Stimulated activated CD8-positive, alpha-beta memory T cell treated with anti-CD3 and anti-CD28 coated beads, Interleukin-12 subunit alpha, Interleukin-12 subunit beta, amount 100 ng/mL, for 24 hours (primary cell): ENCODE results near the gene HS3ST2.

Experiments used
- DNase-seq: peaks from one replicate; pipeline ENCODE4 v3.0.0-alpha.2; 2020; ENCODE audit errors: extremely low read depth

HS3ST2 gene

DNA sequence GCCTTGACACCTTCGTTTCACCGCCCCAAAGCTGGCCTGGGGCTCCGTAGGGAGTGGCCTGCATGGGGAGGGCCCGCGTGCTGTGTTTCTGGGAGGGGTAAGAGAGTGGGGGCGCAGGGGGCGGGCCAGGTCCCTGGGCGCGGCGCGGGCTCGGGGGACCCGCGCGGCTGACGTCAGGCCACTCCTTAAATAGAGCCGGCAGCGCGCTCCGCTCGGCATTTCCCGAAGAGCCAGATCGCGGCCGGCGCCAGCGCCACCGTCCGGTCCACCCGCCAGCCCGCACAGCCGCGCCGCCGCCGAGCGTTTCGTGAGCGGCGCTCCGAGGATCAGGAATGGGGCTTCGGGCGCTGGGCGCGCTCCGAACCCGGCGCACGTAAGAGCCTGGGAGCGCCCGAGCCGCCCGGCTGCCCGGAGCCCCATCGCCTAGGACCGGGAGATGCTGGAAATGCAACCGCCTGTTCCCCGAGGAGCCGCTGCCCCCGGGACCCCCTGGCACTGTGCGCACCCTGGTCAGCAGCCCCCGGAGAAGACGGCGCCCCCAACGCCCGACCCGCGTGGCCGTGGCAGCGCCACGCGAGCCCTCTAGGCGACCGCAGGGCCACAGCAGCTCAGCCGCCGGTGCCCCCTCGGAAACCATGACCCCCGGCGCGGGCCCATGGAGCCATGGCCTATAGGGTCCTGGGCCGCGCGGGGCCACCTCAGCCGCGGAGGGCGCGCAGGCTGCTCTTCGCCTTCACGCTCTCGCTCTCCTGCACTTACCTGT, at the start of gene HS3ST2:
Gene HS3ST2 (plus strand): TSS at position 215 of the 763 bp plus-strand sequence. CDS start 449 bp downstream, at position 664.
- no peak for DNase-seq

DNA sequence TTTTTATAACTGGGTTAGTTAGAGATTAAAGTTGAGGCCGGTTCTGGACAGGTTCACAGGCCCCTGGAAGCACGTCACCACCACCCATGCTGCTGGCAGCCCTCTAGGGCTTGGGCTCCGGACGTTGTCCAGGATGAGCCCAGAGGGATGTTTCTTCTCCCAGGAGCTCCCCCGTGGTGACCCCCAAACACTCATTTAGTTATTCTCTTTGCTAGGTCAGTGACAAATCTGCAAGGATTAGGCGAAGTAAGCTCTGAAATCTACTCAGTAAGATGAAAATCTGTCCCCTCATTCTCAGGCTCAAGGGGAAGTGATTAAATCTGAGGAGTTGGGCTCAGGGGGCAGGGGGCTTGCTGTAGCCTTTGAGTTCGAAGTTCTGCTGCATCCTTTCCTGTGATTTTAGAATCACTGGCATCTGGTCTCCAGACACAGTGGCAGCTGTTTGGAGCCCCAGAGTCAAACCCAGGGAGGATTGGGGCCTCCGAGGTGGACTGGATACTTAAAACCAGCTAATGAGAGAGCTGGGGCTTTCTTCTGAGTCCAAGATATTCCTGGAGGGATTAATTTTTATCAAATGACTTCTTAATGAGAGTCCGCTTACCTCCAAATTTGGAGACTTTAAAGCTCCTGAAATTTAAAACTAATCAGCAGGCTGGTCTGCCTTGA, 49.2 kb upstream of the HS3ST2 start:
- DNase-seq = no peak

DNA sequence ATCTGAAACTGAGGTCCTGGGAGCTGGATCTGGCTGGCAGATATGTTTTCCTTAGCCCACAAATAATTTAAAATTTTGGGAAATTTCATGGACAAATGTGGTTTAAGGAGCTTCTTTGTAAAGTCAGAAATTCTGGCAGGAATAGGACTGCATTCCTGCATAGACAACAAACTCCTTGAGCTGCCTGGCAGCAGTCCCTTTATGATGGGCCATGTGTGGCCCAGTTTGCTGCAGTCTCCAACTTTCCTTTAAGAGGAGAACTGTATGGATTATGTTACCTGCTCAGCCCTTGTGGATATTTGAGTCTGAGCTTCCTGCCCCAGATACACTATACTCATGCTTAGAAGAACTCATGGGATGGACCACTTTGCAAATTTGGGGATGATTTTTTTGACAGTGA, 48.5 kb upstream of the HS3ST2 start:
- no peak for DNase-seq

DNA sequence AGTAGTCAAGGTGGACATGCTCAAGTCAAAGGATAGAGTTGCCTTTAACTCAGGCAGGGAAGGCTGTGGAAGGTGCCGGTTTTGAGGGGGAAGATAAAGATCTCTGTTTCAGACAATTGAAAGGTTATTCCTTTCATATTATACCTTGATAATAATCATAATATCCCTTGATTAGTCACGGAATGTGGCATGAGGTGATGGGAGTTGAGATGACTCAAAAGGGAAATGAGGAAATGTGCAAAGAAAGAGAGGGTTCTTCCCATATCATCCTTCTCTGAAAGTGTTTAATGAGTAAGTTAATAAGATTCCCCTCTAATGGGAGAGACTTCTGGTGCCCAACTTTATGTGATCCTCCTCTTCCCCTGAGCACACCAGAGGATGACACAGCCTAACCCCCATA, 43.1 kb upstream of the HS3ST2 start:
- DNase-seq = no peak

DNA sequence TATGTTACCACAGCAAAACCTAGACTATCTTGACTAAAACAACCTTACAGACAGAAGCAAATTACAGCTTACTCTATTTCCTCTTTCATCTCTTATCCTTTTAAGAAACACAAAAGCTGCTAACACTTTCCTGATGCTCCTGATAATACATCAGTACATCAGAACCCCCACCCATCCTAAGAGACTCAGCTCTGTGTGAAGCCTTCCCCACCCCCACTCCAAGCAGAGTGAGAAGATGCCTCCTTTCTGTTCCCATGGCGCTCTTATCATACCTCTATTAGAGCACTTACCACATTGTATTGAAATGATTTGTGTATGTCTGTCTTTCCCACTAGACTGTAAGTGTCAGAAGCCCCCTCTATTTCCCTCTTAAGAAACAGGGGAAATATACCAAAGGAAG, 42.4 kb upstream of the HS3ST2 start:
- DNase-seq = no peak

DNA sequence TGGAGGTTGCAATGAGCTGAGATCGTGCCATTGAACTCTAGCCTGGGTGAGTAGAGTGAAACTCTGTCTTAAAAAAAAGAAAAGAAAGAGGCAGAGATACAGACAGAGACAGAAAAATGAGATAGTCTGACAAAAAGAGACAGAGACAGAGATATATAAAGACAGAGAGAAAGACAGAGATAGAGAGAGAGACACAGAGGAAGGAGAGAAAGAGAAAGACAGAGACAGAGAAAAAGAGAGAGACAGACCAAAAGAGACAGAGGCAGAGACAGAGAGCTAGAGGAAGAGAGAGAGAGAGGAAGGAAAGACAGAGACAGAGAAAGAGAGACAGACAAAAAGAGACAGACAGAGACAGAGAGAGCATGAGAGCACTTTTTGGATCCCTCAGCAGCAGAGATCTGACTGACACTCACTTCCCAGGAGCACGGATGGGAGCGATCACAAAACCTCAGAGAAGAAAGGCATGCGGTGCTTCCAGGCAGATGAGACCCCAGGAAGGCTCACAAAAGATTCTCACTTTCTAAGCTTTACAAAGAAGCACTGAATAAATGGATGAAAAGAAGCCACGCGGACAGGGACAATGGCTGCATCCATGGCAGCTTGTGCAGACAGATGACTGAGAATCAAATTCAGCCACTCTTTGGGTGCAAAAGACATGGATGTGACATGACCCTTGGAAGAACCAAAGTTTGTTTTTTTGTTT, 38.6 kb upstream of the HS3ST2 start:
- DNase-seq = no peak

DNA sequence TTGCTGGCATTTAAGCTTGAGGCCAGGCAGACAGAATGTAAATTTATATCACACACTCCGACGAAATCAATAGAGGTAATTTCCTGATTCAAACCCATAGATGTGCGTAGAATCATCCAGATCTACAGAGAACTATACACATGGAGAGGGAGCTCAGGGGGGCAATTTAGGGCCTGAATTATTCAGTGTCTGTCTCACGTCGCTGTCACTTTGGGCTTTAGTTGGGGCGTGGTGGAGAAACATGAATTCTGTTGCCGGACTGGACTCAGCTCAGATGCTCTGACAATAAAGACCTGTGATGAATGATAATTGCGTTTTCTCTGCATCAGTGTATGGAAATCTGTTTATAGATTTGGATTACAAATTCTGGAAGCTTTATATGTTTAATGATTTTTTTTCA, 32.5 kb upstream of the HS3ST2 start:
- no peak for DNase-seq

DNA sequence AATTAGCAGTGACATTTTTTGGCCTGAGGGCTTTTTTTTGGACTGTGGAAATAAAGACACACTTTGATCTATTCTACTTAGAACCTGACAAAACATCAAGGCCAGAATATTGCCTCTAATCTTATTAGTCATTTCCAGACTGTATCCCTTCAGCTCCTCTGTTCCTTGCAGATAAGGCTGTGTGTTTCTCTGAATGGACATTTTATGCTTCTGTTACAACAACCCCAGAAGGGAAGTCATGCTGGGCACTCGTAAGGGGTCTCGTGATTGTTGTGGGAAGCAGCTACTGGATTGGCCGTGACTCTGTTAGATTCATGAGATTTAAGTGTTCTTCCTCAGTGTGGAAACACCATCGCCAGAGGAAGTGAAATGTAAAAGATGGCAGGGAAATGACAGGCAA, 31.6 kb upstream of the HS3ST2 start:
- DNase-seq = no peak

DNA sequence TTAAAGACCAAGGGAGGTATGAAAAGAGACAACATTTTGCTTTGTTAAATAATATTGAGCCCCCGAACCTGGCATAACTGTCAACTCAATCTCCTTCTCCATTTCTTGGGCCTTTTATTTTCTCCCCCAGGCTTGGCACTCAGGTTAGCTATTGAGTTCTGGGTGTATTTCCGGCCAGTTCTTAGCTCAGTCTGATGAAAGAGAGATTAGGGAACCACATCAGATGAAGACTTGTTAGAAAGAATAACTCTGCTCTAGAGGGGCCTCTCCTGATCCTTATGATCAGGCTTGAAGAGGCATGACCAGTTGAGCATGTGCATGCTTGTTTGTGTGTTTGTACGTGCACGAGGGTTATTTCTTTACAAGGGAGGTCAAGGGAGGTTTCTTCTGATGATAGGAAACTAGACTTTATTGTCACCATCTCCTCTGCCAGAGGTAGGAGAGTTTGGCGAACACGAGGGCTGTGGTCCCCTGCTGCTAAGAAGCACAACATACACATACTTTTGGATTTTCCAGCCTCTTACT, 29.2 kb upstream of the HS3ST2 start:
- DNase-seq = no peak

DNA sequence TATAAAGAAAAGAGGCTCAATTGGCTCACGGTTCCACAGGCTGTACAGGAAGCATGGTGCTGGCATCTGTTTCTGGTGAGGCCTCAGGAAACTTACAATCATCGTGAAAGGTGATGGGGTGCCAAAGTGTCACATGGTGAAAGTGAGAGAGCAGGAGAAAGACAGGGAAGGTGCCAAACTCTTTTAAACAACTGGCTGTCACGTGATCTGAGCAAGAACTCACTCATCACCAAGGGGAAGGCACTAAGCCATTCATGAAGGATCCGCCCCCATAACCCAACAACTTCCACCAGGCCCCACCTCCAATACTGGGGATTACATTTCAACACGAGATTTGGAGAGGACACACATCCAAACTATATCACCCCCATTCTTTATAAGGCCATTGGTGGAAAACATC, 28.4 kb upstream of the HS3ST2 start:
- DNase-seq = no peak

DNA sequence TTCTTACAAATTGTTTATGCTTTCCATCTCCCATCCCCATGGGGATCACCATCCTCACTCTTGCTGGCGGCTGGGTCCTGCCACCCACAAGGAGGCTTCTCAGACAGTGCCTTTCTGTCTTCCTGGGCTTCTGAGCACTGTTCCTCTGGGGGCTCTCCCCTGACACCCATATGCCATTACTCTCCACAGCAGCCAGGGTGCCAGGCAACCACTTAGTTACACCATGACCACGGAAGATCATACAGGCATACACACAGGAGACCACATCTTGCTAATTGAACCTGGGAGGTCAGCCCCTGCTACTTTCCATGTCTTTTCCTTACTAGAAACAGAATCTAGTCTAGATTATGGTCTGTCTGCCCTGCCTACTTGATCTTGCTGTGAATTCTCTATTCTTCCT, 27.7 kb upstream of the HS3ST2 start:
- DNase-seq = no peak

DNA sequence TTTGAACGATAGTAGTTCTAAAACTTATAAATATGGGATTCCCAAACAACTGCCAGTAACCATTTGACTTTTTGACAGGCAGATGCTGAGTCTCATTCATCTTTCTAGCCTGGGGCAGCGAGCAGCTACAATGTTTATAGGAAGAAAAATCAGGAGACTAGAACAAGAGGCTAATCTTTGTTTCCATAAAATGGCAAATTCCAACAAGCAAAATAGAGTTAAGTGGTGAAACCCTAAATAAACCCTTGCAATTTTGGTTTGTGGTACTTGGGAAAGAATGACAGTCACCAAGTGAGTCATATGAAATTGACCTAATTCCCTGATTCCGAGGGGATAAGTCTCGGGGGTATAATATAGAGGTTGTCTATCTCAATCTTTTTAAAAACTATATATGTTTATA, 27.3 kb upstream of the HS3ST2 start:
- no peak for DNase-seq

DNA sequence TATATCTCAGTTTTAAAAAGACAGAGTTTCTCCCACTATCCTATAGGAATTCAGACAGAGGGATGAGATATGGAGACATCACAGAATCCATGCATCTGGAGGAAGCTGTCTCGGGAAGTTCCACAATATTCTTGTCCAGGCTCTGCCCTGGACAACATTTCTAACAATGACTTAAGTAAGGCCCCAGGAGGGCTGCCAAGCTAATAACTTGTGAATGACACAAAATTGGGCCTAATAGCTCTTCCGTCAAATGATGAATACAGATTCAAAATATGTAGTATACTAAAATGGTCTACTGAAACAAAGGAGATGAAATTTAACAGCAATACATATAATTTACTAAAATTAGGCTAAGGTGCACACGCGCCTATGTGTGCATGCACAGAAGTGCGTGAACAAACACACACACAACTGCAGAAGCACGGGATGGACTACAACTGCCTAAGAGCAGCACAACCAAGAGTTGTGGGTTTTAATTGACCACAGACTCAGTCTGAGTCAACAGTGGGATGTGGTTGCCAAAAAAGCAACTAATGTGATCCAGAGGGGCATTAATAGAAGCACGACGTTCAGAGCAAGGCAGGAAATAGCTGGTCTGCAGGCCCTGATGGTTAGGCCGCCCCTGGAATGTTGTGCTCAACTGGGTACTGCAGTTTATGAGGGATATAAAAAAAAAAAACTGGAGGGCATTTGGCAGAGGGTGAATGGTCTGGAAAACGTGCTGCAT, 26.3 kb upstream of the HS3ST2 start:
- DNase-seq = no peak

DNA sequence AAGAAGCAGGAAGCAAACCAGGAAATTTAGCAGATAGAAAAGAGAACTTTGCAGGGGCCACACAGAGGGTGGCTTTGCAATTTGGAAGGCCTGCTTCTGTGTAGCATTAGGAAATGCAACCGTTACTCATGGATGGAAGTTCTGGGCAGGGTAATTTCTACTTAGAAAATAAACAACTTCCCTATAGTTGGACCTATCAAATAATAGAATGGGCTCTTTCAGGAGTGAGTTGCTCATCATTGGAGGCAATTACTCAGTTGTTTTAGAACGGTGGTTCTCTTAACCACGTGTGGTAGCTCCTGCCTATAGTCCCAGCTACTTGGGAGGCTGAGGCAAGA, 25.8 kb upstream of the HS3ST2 start:
- no peak for DNase-seq

DNA sequence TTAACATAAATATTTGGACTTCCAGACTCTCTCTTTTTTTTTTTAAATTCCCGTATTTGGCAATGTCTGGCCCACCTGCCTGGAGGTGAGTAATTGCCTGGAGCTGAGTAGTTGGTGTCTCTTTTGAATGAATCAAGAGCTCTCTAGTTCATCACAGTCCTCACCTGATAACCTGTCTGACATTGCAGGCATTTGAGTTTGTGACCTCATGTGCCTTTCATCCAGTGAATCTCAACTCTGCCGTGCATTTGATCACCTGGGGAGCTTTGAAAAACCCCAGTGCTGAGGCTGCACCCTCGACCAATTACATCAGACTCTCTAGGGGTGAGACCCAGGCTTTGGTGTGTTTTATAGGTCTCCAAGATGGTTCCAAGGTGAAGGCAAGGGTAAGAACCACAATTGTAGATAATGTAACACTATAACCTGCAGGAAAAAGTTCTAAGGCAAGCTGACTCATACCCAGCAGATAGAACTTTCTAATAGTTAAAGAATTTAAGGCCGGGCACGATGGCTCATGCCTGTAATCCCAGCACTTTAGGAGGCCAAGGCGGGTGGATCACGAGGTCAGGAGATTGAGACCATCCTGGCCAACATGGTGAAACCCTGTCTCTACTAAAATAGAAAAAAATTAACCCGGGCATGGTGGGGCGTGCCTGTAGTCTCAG, 24.5 kb upstream of the HS3ST2 start:
- DNase-seq = no peak

DNA sequence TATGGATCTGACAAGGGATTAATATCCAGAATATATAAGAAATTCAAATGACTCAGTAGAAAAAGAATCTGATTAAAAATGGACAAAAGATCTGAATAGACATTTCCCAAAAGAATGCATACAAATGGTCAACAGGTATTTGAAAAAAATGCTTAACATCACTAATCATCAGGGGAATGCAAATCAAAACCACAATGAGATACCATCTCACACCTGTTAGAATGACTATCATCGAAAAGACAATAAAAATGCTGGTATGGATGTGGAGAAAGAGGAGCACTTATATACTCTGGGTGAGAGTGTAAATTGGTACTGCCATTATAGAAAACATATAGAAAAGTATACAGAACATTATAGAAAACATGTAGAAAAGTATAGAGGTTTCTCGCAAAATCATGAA, 16.4 kb upstream of the HS3ST2 start:
- no peak for DNase-seq

DNA sequence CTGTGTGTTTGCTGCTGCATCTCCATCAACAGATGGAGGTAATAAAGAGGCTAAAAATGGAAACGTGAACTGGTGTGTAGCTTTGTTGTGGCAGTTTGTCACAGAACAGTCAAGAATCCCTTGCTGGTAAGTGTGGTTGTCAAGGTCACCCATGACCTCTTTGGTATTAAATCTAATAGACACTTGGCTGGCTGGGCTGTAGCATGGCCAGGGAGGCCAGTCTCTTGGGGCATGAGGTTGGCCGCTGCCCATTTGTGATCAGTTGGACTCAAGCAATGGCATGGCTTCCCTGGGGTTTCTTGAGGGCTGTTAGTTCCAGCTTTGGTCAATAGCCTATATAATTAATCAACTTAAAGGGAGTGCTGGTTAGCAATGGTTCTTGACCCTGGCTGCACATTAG, 14.8 kb upstream of the HS3ST2 start:
- no peak for DNase-seq

DNA sequence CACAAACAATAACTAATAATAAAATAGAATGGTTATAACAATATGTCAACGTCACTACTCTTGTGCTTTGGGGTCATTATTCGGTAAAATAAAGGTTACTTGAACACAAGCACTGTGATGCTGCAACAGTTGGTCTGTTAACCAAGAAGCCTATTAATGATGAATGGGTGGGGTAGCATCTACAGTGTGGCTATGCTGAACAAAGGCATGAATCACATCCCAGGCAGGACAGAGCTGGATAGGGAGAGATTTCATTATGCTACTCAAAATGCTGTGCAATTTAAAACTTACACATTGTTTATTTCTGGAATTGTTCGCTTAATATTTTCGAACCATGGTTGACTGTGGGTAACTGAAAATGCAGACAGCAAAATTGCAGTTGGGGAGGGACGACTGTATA, 9.1 kb upstream of the HS3ST2 start:
- no peak for DNase-seq

DNA sequence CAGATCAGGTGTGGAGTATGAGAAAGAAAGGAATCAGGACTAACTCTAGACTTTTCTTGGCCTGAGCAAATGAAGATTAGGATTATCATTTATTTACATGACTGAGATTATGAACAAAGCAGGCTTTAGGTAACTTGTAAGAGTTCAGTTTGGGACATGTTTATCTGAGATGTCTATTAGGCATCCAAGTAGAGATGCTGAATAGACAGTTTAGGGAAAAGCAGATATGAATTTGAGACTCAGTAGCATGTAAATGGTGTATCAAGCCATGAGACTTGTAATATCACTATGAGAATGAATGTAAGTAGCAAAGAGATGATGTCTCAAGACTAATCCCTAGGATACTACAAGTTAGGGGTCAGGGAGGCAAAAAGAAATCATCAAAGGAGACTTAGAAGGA, 8.6 kb upstream of the HS3ST2 start:
- no peak for DNase-seq

DNA sequence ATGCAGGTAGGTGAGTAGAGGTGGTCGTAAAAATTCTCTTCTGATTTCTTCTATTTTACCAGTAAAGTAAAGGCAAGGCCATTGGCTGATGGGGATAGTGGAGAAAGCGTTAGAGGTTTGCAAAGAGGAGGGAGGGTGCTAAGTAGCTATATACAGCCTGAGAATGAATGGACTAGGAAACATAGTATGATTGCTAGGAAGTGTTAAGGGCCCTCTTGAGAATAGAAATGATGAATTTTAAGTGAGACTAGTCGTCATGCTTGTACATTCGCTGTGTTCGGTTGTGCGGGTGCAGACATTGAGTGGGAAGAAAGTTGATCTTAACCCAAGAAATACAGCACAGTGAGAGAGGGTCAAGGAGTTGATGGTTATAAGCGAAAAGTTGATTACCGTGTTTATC, 7.2 kb upstream of the HS3ST2 start:
- no peak for DNase-seq

DNA sequence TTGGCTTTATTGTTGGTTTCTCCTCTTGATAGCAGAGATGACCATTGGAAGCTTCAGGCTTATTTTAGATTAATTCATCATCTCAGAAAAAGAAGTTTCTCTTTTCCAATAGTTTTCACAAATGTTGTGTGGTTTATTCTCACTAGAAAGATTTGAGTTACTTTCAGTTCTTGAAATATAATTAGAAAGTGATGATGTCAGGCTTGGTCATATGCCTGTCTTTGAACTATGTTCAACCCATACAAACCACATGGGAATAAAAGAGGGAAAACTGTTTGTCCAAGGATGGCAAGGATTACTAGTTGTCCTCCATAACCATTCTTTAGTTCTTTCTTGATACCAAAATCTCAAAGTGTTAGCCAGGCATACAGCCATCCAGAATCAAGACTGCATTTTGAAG, 3.7 kb upstream of the HS3ST2 start:
- no peak for DNase-seq
